Activated CD4-positive, alpha-beta T cell treated with anti-CD3 and anti-CD28 coated beads, Interleukin-2, Interleukin-4, amounts not matched to agents 100 ng/mL and 50 ng/mL, durations not matched to agents 16 hours and 8 hours (primary cell): ENCODE results near the gene ATG7.

Source experiments
- DNase-seq: peaks from one replicate; pipeline ENCODE4 v3.0.0-alpha.2; 2020; ENCODE audit warnings: low spot score

The ATG7 gene

GRCh38 chr3:11554666-11555065, 282.5 kb downstream of the ATG7 start:
- DNase-seq = no peak

GRCh38 chr3:11555211-11555782, 283.1 kb downstream of the ATG7 start:
- no peak for DNase-seq

GRCh38 chr3:11555881-11556633, 283.9 kb downstream of the ATG7 start:
- DNase-seq = no peak

- no peak for DNase-seq
These were observed 284.9 kb downstream of the ATG7 start for GRCh38 chr3:11556851-11557644.

GRCh38 chr3:11558002-11558401, 285.8 kb downstream of the ATG7 start:
- DNase-seq = no peak

GRCh38 chr3:11558411-11558903, 286.3 kb downstream of the ATG7 start:
- no peak for DNase-seq

- DNase-seq = no peak
These were observed 287.0 kb downstream of the ATG7 start for GRCh38 chr3:11558918-11559815.

GRCh38 chr3:11559816-11560633, 287.8 kb downstream of the ATG7 start:
- DNase-seq = no peak

GRCh38 chr3:11560746-11561145, 288.5 kb downstream of the ATG7 start:
- DNase-seq = no peak

GRCh38 chr3:11562277-11562881, 290.2 kb downstream of the ATG7 start:
- DNase-seq = no peak

- no peak for DNase-seq
These were observed 291.1 kb downstream of the ATG7 start for GRCh38 chr3:11563159-11563864.

- no peak for DNase-seq
These were observed 291.6 kb downstream of the ATG7 start for GRCh38 chr3:11563865-11564185.

GRCh38 chr3:11564577-11565001, 292.4 kb downstream of the ATG7 start:
- no peak for DNase-seq

GRCh38 chr3:11565072-11565471, 292.9 kb downstream of the ATG7 start:
- no peak for DNase-seq

- DNase-seq = no peak
These were observed 293.3 kb downstream of the ATG7 start for GRCh38 chr3:11565492-11565891.

- no peak for DNase-seq
These were observed 293.7 kb downstream of the ATG7 start for GRCh38 chr3:11565932-11566331.

GRCh38 chr3:11566478-11566877, 294.3 kb downstream of the ATG7 start:
- DNase-seq = no peak

GRCh38 chr3:11566916-11567315, 294.7 kb downstream of the ATG7 start:
- DNase-seq = no peak

GRCh38 chr3:11567516-11568467, 295.6 kb downstream of the ATG7 start:
- DNase-seq = no peak
